Stomach (tissue), 4 donors: Measurements from ENCODE around the gene YKT6.

Experiments
- CTCF ChIP-seq, 7 experiments: fragments of 450-650 bp in 4 of 7; fragments of 200-600 bp in 3 of 7; sonication (generic) in 3 of 7; IDR thresholded peaks; one replicate each; pipeline ENCODE4 v1.5.1; 2016 to 2019; ENCODE audit warnings: antibody characterized with exemption in 7 of 7, control low read depth in 2 of 7, mild to moderate bottlenecking in 1 of 7
- POLR2A ChIP-seq, 4 donors: fragments of 450-650 bp; IDR thresholded peaks; one replicate each; pipeline ENCODE4 v1.6.1; 2016; ENCODE audit warnings: antibody characterized with exemption in 4 of 4, control low read depth in 2 of 4, mild to moderate bottlenecking in 1 of 4, moderate library complexity in 1 of 4
- POLR2AphosphoS5 ChIP-seq, 3 donors: sonication (generic); formaldehyde crosslinking; IDR thresholded peaks; one replicate each; pipeline ENCODE4 v1.6.1; 2016; ENCODE audit warnings: antibody characterized with exemption in 3 of 3

DNA sequence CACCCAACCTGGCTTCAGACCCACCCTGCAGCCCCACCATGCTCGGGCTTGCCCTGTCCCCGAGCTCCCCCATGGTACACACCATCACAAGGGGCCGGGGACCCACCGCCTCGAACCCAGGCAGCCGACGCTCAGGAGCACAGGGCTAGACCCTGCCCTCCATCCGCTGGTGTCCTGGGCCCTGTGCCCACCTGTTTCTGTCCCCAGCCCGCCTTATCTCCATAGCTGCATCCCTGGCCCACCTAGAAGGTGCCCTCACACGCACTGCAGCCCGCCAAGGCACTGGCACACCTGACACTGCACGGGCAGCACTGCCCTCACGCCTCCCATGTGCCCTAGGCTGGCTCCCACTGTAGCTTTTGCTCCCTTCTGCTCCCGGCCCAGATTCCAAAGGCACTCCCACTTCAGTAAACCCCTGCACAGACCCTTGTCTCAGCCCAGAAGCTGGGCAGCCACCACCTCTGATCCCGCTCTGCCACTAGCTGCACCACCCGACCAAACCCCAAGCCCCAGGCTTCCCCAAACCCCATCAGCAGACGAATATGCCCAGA, 17.1 kb downstream of the YKT6 start:
- TF ChIP-seq CTCF (IDR thresholded peaks at IDR 0.05), result no peak
- no peak for TF ChIP-seq POLR2AphosphoS5 (IDR thresholded peaks at IDR 0.05)
- no peak for TF ChIP-seq POLR2A (IDR thresholded peaks at IDR 0.05)
